Prostate gland (tissue), 2 donors: ENCODE measurements around the gene PCDHGB2.

Experiments
- CTCF ChIP-seq, 4 experiments: fragments of 200-600 bp in 2 of 4; fragments of 450-650 bp in 2 of 4; sonication (generic) in 2 of 4; IDR thresholded peaks; 1 replicate in 3 of 4; 2 replicates in 1 of 4; pipeline ENCODE4 v1.5.1; 2016 to 2019; ENCODE audit warnings: antibody characterized with exemption in 4 of 4, mild to moderate bottlenecking in 2 of 4, moderate library complexity in 2 of 4
- POLR2A ChIP-seq: fragments of 450-650 bp; IDR thresholded peaks from one replicate; pipeline ENCODE4 v1.6.1; 2016; ENCODE audit warnings: antibody characterized with exemption, mild to moderate bottlenecking

- TF ChIP-seq POLR2A, result no peak
- peak in 2 of 4 experiments; percentile 28 to 37 for TF ChIP-seq CTCF (IDR thresholded peaks at IDR 0.05)
Observed at GRCh38 chr5:141402553-141403243, 42.9 kb downstream of the PCDHGB2 start, which contains the start of gene PCDHGA9.
